ENCODE measurements around the gene MAP9.

- TF ChIP-seq EZH2phosphoT487 (IDR thresholded peaks at IDR 0.05; ENCODE audit: insufficient read depth, low read depth): no peak
- TF ChIP-seq EZH2 (IDR thresholded peaks at IDR 0.05; ENCODE audit: insufficient read depth, poor library complexity, severe bottlenecking): no peak
Observed at GRCh38 chr4:155307731-155308277, 69.0 kb downstream of the MAP9 start.

Data from GM23248 (cell line).